Right atrium auricular region (tissue), 2 donors: Measurements from ENCODE around the gene TNS1. TPM values are rescaled to one million over a fixed set of nuclear protein-coding genes. Genes with fewer than 3 reads are reported as not detected.
A peak's percentile ranks its signal among the peaks of the same experiment; 100 is the strongest.

Experiments used
- DNase-seq: peaks from one replicate; pipeline ENCODE4 v3.0.0-alpha.2; 2019; ENCODE audit warnings: low spot score
- H3K27ac ChIP-seq, 2 donors: fragments of 200-600 bp; sonication (generic); 1 replicate in 1 of 2; 2 replicates in 1 of 2; pipeline ENCODE4 v1.5.1; 2016 to 2019
- H3K27me3 ChIP-seq, 2 donors: fragments of 200-600 bp; sonication (generic); one replicate each; pipeline versions ENCODE4 v1.5.1 to v1.6.0; 2017 to 2019
- H3K36me3 ChIP-seq: fragments of 200-600 bp; sonication (generic); one replicate; pipeline ENCODE4 v1.5.1; 2016
- H3K4me1 ChIP-seq, 2 donors: fragments of 200-600 bp; sonication (generic); one replicate each; pipeline versions ENCODE4 v1.5.1 to v1.6.0; 2017 to 2019
- H3K4me3 ChIP-seq, 2 donors: fragments of 200-600 bp; sonication (generic); 1 replicate in 1 of 2; 2 replicates in 1 of 2; pipeline ENCODE4 v1.5.1; 2017 to 2019; ENCODE audit warnings: mild to moderate bottlenecking in 1 of 2, moderate library complexity in 1 of 2
- H3K9me3 ChIP-seq, 2 donors: fragments of 200-600 bp; sonication (generic); one replicate each; pipeline ENCODE4 v1.5.1; 2019
- total RNA-seq, 2 donors: library from RNA; depleted of rRNA; stranded (reverse); fragments of >200 nt; gene quantifications; one replicate each; pipeline ENCODE4 v1.1.0, GENCODE V29; 2016
- TF ChIP-seq, protein P1 (sequence below), 2 donors: fragments of 200-600 bp; sonication (generic); IDR thresholded peaks; one replicate each; pipeline ENCODE4 v1.5.1; 2019; ENCODE audit warnings: antibody characterized with exemption in 2 of 2

TNS1 gene
- total RNA-seq, 2 donors from 2014 or later, result 393 to 720 TPM

DNA sequence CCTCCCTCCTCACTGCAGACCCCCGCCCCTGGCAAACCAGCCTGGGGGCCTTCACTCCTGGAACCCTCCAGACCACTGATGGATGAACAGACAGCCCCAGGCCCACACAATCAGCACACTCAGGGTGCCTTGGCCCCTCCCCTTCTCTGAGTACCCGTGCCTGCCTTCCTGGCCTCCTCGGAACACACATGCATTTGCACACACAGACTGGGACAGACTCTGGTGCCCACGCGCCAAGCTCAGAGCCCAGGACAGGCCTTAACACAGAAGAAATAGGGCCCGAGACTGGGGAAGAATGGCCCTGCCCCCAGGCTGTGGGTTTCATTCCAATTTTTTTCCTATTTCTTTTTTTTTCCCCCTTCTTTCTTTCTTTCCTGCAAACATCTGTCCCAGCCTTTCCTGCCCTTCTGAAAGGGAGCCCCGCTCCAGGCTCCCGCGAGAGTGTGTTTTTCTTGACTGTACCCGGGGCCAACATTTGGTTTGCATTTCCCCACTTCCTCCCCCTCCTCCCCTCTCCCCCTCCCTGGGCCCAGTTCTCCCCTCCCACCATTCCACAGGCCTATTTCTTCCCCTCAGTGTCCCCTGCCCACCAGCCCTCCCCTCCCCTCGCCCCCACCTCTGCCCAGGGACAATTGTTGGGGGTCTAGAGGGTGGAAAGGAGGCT lies 618 bp upstream of the TNS1 start:
- Histone ChIP-seq H3K9me3 (no peaks in the 10 kb centered on the region), H3K36me3 (no peaks in the 10 kb centered on the region), H3K4me3 (peak overlapping the region; percentile 19 to 48), H3K27ac (peak overlapping the region; percentile 56 to 81), H3K27me3 (no peaks in the 10 kb centered on the region), H3K4me1 (peaks cover 0 to 27% of the 10 kb centered on the region in 2 donors)
- TF ChIP-seq, protein P1, sequence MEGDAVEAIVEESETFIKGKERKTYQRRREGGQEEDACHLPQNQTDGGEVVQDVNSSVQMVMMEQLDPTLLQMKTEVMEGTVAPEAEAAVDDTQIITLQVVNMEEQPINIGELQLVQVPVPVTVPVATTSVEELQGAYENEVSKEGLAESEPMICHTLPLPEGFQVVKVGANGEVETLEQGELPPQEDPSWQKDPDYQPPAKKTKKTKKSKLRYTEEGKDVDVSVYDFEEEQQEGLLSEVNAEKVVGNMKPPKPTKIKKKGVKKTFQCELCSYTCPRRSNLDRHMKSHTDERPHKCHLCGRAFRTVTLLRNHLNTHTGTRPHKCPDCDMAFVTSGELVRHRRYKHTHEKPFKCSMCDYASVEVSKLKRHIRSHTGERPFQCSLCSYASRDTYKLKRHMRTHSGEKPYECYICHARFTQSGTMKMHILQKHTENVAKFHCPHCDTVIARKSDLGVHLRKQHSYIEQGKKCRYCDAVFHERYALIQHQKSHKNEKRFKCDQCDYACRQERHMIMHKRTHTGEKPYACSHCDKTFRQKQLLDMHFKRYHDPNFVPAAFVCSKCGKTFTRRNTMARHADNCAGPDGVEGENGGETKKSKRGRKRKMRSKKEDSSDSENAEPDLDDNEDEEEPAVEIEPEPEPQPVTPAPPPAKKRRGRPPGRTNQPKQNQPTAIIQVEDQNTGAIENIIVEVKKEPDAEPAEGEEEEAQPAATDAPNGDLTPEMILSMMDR (IDR thresholded peaks at IDR 0.05), result no peak
- DNase-seq, result no peak

DNA sequence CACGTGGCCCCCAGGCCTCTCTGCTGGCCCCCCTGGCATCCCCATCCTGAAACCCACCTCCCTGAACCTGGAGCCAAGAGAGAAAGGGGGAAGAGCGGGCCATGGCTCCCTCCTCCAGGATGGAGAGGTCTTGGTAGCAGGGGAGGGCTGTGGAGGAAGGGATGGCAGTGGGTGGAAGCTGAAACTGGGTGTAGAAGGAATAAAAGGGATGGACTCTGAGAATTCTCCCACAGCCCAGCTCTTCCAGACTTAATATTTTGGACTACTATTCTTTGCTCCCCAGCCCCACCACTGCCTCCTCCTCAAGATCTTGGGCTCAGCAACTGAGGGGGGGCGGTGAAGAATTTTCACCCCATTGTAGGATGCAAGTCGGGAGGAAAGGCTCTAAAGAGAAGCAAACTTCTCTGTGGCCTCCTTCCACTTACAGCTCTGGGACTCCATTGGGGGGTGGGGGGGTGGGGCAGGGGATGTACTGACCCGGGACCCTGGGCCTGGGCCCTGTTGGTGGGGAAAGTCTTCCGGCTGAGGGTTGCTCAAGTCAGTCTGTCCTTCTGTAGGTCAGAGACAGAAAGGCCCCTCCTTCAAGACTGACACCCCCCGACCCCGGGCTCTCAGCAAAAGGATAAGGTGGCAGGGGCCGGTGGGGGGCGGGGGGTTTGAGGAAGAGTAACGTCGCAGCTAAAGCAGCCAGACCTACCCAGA lies 501 bp downstream of the TNS1 start:
- no peak for DNase-seq
- no peaks in the 10 kb centered on the region for H3K9me3 ChIP-seq
- H3K4me1 ChIP-seq, result peaks cover 0 to 27% of the 10 kb centered on the region in 2 donors
- TF ChIP-seq, protein P1 (IDR thresholded peaks at IDR 0.05), result no peak
- peak overlapping the region; percentile 43 to 48 for H3K4me3 ChIP-seq
- no peaks in the 10 kb centered on the region for H3K36me3 ChIP-seq
- peak overlapping the region; percentile 56 to 81 for H3K27ac ChIP-seq
- no peaks in the 10 kb centered on the region for H3K27me3 ChIP-seq

DNA sequence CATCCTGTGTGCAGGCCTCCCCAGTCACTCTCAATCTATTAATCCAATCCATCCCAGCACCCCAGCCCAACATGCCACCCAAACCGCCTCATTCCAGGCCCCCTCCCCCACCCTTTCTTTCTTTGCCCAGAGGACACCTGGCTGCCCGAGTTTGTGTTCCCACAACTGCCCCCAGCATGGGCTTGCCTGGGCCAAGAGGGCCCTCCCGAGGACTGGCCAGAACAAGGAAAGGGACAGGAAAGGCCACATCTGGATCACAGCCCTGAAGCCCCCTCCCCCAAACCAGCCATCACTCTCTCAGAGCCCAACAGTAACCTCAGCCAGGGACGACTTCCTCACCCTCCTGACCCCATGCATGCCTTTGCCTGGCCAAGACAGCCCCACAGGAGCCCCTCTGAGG lies 1.2 kb downstream of the TNS1 start:
- DNase-seq, result no peak

DNA sequence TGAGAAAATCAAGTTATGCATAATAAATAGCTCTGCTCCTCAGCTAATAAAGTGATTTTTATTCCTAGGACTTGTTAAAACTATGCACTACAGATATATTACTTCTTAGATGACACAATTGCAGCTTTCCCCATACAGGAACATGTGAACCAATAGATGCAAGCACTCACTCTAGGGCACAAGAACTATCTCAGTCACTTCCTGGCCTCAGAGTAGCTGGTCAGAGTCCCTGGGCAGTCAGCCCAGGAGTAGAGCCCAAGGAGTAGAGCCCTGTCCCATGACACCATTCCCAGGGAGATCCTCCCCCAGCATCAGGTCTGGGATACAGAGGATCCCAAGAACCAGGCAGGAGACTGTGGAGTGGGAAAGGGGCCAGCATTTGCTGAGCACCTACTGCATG lies 2.7 kb downstream of the TNS1 start:
- Histone ChIP-seq H3K27me3 (no peaks in the 10 kb centered on the region), H3K27ac (peak overlapping the region in 1 of 2 donors; percentile 81), H3K9me3 (no peaks in the 10 kb centered on the region), H3K4me3 (peak overlapping the region; percentile 2 to 48), H3K36me3 (no peaks in the 10 kb centered on the region), H3K4me1 (peaks cover 0 to 45% of the 10 kb centered on the region in 2 donors)
- TF ChIP-seq, protein P1 (IDR thresholded peaks at IDR 0.05), result no peak
- no peak for DNase-seq

More for the DNA sequence above, 1.2 kb downstream of the TNS1 start:
- no peaks in the 10 kb centered on the region for H3K36me3 ChIP-seq
- H3K4me3 ChIP-seq, result peak overlapping the region; percentile 43 to 48
- no peaks in the 10 kb centered on the region for H3K27me3 ChIP-seq
- TF ChIP-seq, protein P1 (IDR thresholded peaks at IDR 0.05), result no peak
- no peaks in the 10 kb centered on the region for H3K9me3 ChIP-seq
- peak overlapping the region; percentile 56 to 81 for H3K27ac ChIP-seq
- peaks cover 0 to 31% of the 10 kb centered on the region in 2 donors for H3K4me1 ChIP-seq

DNA sequence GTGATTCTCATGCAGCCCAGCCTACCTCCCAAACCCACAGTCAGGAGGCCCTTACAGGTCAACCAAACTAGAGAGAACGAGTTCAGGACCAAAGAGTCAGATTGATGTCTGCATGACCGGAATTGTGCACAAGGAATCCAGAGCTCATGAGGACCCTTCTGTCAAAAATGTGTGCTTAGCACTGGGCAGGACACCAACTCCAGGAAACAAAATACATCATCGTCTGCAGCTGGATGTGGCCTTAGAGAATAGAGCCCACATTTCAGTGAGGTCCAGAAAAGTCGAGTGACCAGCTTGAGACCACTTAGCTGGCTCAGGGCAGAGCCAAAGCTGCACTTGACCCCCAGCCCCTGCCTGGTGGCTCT lies 3.2 kb downstream of the TNS1 start:
- Histone ChIP-seq H3K4me1 (peaks cover 0 to 45% of the 10 kb centered on the region in 2 donors), H3K4me3 (peak overlapping the region in 1 of 2 donors; percentile 10), H3K27me3 (no peaks in the 10 kb centered on the region), H3K36me3 (no peaks in the 10 kb centered on the region), H3K9me3 (no peaks in the 10 kb centered on the region), H3K27ac (peak overlapping the region in 1 of 2 donors; percentile 55)
- DNase-seq, result no peak
- TF ChIP-seq, protein P1 (IDR thresholded peaks at IDR 0.05), result no peak
